ENCODE data around the gene NRIP1. TPM values are rescaled to one million over a fixed set of nuclear protein-coding genes. Genes with fewer than 3 reads are reported as not detected.

The NRIP1 gene
- total RNA-seq, 1 donor from 2014 or later = 11.6 TPM

DNA sequence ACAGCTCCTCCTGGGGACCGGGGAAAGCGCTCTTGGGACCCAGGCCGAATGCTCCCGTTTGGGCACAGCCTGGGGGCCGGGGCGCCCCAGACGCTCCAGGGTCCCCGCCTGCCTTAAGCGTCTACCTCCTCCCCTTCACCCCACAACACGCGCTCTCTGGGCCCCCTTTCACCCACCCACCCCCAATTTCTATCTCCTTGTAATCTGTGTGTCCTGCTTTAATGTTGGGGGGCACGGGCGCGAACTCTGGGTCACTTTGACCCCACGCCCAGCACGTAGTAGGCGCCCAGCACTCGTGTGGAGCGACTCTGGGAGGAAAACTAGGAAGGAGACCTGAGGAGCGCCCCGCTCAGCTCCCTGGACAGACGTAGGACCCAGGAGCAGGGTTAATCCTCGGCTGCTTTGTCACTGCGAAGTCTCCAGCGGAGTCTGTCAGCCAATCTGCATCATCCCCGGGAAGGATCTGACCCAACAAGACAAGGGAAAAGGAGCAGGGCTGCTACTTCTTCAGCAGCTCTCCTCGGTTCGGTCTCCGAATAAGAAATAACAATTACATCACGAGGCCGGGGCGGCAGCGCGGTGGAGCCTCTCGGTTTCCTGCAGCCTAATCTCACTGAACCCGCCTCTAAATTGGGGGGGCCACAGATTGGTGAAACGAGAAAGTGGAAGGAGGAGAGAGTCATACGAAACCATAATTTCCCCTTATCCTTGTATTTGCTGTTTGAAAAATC is 757 bp upstream of the NRIP1 start:
- intact Hi-C loops (cut with micrococcal nuclease) = loop anchor here (1.0 to 10.0 kb wide), 10 partner anchors 201 to 848 kb away; partner anchors contain the start of genes HSPA13, RBM11 and SAMSN1

- intact Hi-C loops (cut with micrococcal nuclease) = loop anchor here (1.0 to 10.0 kb wide), 12 partner anchors 12 to 809 kb away; partner anchors contain the start of gene USP25
Observed at GRCh38 chr21:15063814-15064575, 805 bp downstream of the NRIP1 start.

GRCh38 chr21:15063081-15063813 is 1.6 kb downstream of the NRIP1 start:
- intact Hi-C loops (cut with micrococcal nuclease) = loop anchor here (1.0 to 10.0 kb wide), 10 partner anchors 11 to 808 kb away; partner anchors contain the start of gene USP25

DNA sequence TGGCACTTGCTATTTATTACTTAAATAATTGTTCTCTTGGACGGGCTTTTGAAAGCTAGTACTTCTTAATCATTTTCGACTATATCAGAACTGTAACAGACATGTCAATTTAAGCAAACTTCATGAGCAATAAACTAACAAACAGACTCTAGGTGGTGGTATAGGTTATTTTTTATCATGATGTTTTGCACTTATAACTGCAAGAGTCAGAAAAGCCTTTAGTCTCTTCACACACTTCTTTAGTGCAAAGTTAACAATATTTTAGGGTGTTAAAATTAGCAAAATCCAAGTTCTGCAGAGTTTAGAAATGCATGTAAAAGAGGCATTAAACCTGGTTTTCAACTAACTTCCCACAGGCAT is 2.2 kb downstream of the NRIP1 start:
- intact Hi-C loops (cut with micrococcal nuclease) = loop anchor here (1.0 to 10.0 kb wide), 12 partner anchors 58 to 808 kb away; partner anchors contain the start of gene USP25

DNA sequence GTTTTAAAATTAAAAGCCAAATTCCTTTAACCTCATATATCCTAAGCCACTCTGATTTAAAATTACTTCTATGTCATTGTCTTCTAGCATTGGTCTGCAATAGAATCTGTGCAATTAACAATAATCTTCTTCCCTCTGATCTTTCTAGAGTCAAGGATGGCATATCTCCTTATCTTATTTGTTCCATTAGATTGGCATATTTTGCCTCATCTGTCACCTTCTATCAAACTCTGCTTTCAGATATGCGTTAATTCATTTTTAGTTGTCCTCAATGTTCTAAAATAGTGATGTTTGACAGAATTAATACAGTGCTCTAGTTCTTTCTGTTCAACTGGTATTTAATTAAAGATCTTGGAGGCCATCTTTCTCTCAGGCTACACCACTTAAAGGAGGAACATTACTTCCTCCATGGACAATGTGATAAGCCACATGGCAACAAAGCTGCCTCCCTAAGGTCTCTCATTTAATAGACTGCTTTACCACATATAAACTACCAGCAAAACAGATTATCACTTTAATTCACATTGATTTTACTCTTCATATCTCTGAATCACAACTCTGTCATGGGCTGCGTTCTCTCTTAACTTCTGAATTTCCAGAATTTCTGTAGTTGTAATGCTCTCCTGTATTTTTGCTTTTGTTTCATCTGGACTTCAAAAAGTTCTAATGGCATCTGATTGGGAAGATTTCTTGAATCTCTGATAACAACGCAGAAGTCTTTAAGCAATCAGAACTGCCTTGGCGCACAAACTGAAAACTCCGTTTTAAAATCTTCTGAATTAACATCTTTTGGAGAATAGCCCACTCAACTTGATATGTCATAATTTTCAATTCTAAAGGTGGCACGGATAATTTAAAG is 2.8 kb downstream of the NRIP1 start:
- intact Hi-C loops (cut with micrococcal nuclease) = loop anchor here (1.0 to 10.0 kb wide), 12 partner anchors 57 to 807 kb away; partner anchors contain the start of gene USP25

DNA sequence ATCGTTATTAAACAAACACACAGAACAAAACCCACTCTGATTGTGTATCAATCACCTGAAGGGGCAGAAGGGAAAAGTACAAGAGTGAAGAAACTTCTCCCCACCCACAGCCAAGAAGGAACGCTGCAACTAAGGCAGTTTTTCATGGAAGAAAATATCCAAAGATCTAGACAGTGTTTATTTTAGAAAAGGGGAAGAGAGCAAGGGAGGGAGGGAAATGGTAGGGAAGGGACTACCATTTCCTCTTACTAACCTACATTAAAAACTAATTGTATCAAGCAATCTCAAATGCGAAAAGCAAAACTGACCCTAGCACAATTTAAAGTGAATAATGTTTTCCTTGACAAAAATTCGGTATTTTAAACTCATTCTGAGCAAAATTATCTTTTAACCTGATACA is 3.5 kb downstream of the NRIP1 start:
- intact Hi-C loops (cut with micrococcal nuclease) = loop anchor here (5.0 to 10.0 kb wide), 7 partner anchors 296 to 806 kb away; no protein-coding TSS in a partner anchor

- intact Hi-C loops (cut with micrococcal nuclease) = loop anchor here (5.0 to 10.0 kb wide), 7 partner anchors 296 to 806 kb away; no protein-coding TSS in a partner anchor
Observed at GRCh38 chr21:15060543-15061175, 4.1 kb downstream of the NRIP1 start.

GRCh38 chr21:15059397-15059796 is 5.4 kb downstream of the NRIP1 start:
- intact Hi-C loops (cut with micrococcal nuclease) = no loop called here

DNA sequence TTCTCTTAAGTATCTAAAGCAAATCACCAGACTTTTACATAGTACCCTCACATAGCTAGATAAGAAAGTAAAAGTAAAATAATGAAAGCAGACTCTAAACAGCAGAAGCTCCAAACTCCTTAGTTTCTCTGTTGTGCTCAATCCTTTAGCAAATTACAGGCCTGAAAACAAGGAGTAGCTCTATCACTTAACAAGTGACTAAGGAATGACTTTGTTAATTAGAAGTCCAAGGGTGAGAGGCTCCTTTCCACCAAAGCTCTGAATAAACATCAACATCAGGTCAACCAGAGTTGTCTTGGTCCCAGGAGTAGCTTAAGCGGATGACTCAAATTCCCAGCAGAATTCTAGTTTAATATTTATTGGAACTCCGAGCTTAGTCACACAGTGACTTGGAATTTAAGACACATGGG is 5.9 kb downstream of the NRIP1 start:
- intact Hi-C loops (cut with micrococcal nuclease) = no loop called here

DNA sequence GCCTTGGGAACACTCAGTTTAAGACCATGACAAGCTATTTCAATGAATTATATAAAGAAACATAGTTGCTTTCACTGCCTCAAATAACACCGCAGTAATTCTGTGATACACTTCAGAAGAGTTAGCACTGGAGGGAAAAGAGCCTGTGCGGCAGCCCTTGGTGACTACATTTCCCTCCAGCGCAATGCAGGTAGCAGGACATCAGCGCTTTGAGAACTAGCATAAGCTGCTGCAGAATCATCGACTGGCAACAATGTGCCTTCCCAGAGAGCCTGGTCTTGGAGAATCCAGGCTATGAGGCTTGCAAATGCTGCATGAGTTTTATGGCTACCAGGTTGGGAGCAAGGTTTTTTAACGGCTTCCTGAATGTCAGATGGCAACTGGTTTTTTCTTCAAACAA is 7.5 kb downstream of the NRIP1 start:
- intact Hi-C loops (cut with micrococcal nuclease) = no loop called here

DNA sequence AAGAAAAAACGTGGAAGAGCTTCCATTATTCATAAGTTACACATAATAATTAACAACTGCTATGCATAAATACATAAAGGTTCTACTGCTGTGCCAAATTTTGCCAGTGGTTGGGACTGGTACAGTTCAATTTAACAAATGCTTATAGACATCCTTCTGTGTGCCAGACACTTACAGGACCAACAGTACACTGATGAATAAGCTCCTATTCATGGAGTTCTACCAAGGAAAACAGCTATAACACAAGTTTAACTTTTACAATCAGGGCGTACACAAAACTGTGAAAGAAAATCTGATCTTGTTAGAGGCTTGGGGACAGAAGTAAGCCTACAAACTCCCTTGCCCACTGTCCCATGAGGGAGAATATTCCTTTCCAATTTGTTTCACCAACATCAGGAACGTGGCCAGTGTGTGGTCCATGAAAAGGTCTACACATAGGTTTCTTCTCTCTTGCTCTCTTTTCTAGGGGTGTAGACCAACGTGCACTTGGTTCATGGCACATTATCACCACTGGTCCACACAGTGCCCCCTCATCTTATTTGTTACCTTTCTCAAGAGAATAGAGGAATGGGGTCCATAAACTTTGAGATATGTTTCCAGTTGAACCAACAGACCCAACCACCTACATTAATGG is 10.1 kb downstream of the NRIP1 start:
- intact Hi-C loops (cut with micrococcal nuclease) = no loop called here

GRCh38 chr21:15054089-15054488 is 10.7 kb downstream of the NRIP1 start:
- intact Hi-C loops (cut with micrococcal nuclease) = no loop called here

GRCh38 chr21:15053500-15053899 is 11.3 kb downstream of the NRIP1 start:
- intact Hi-C loops (cut with micrococcal nuclease) = no loop called here

GRCh38 chr21:15052459-15052763 is 12.4 kb downstream of the NRIP1 start:
- intact Hi-C loops (cut with micrococcal nuclease) = loop anchor here (1.0 kb wide), 1 partner anchor 11 kb away; no protein-coding TSS in a partner anchor

DNA sequence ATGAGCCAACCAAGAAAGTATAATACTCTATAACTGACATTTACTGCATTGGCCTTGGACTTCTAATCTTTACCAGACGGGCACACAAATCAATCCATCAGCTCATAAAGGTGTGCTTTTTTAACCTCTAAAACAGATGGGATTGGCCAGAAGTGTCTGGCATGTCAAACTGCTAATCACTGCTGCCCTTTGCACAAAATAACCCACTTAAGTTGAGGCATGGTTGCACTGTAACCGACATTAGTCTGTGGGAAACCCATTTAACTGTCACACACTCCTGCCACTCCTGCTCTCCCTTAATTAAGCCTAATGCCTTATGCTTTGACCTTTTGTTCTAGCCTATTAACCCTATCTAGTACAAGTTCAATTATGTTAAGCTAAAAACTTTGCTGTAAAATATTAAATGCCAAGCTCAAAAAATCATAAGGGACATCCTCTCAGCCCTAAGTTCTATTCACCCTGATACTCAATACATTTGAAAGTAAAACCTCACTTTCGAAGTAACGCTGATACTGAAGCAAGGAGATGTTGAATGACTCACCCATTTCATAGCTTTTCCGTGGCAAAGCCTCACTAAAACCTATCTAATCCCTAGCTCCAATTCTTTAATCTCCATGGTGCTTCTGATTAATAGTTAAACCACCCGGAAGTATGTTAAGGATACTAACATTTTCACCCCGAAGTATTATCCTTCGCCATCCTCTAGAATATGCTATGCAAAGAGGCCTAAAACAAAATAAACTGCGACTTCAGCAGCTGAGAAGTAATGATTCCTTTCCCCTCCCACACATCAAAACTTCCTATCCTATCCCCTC is 12.9 kb downstream of the NRIP1 start:
- intact Hi-C loops (cut with micrococcal nuclease) = loop anchor here (1.0 kb wide), 1 partner anchor 11 kb away; no protein-coding TSS in a partner anchor

GRCh38 chr21:15050568-15051377 is 14.0 kb downstream of the NRIP1 start:
- intact Hi-C loops (cut with micrococcal nuclease) = no loop called here

DNA sequence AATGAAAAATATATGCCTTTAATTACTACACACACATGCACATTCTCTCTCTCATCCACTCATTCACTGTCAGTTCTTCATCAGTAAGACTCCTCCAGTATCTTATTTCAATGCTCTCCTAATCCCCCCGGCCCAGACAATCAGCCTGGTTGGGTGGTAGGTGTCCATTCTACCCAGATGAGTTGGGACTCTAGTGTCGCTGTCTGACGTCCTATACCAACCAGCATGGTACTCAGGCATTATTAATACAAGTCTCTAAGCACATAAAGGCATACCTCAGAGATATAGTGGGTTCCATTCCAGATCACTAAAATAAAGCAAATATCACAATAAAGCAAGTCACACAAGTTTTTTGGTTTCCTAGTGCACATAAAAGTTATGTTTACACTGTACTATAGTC is 19.8 kb downstream of the NRIP1 start:
- intact Hi-C loops (cut with micrococcal nuclease) = no loop called here

GRCh38 chr21:15042531-15042930 is 22.3 kb downstream of the NRIP1 start:
- intact Hi-C loops (cut with micrococcal nuclease) = no loop called here

Data from T-helper 1 cell treated with Interleukin-12 subunit alpha and Interleukin-12 subunit beta and Interleukin-4 antibody, amounts not matched to agents 30 ng/mL and 1 ng/mL, for 36 hours (primary cell).